Fibroblast of lung (primary cell): ENCODE measurements around the gene VWA3B. TPM values are rescaled to one million over a fixed set of nuclear protein-coding genes. Genes with fewer than 3 reads are reported as not detected.

Source experiments
- DNase-seq, 2 donors: peaks; one replicate each; pipeline versions ENCODE4 v3.0.0 to v3.0.0-alpha.2; 2010; ENCODE audit warnings: low read depth in 2 of 2
- H2AFZ ChIP-seq: 2 replicates; pipeline ENCODE4 v1.5.1; 2012; ENCODE audit warnings: low read length, control low read depth, inconsistent platforms
- H3K27ac ChIP-seq: 2 replicates; pipeline ENCODE4 v1.5.1; 2011; ENCODE audit warnings: low read length, control low read depth; ENCODE audit not compliant: insufficient read depth
- H3K27me3 ChIP-seq: 2 replicates; pipeline ENCODE4 v1.5.1; 2011; ENCODE audit warnings: mild to moderate bottlenecking, low read length; ENCODE audit not compliant: control insufficient read depth, insufficient read depth
- H3K36me3 ChIP-seq: 2 replicates; pipeline ENCODE4 v1.5.1; 2011; ENCODE audit warnings: low read length; ENCODE audit not compliant: control insufficient read depth, insufficient read depth
- H3K4me1 ChIP-seq: 2 replicates; pipeline ENCODE4 v1.5.1; 2011; ENCODE audit warnings: low read length; ENCODE audit not compliant: control insufficient read depth, insufficient read depth; ENCODE audit errors: extremely low read depth
- H3K4me2 ChIP-seq: 2 replicates; pipeline ENCODE4 v1.5.1; 2011; ENCODE audit warnings: low read length, control low read depth; ENCODE audit not compliant: insufficient read depth; ENCODE audit errors: extremely low read depth
- H3K4me3 ChIP-seq, 4 experiments: fragments of 200-600 bp in 1 of 4; sonication (generic) in 1 of 4; replicated peaks in 1 of 4; 2 replicates each; pipeline ENCODE4 v1.5.1; 2011 to 2016; ENCODE audit warnings: low read length in 4 of 4, low read depth in 3 of 4, mild to moderate bottlenecking in 3 of 4, control low read depth in 2 of 4, inconsistent platforms in 1 of 4, mixed read lengths in 1 of 4; ENCODE audit not compliant: insufficient read depth in 1 of 4; ENCODE audit errors: control extremely low read depth in 1 of 4
- H3K79me2 ChIP-seq: 2 replicates; pipeline ENCODE4 v1.5.1; 2012; ENCODE audit warnings: mild to moderate bottlenecking, low read length, inconsistent platforms; ENCODE audit not compliant: control insufficient read depth, insufficient read depth
- H3K9ac ChIP-seq: 2 replicates; pipeline ENCODE4 v1.5.1; 2011; ENCODE audit warnings: mild to moderate bottlenecking, low read length, control low read depth; ENCODE audit not compliant: insufficient read depth
- H3K9me3 ChIP-seq: 2 replicates; pipeline ENCODE4 v1.5.1; 2012; ENCODE audit warnings: low read depth, low read length; ENCODE audit not compliant: control insufficient read depth, insufficient read depth
- H4K20me1 ChIP-seq: 2 replicates; pipeline ENCODE4 v1.5.1; 2011; ENCODE audit warnings: low read length; ENCODE audit not compliant: control insufficient read depth, insufficient read depth; ENCODE audit errors: extremely low read depth
- EZH2 ChIP-seq: IDR thresholded peaks from 2 replicates; pipeline ENCODE4 v1.5.1; 2012; ENCODE audit warnings: low read length, control low read depth, mild to moderate bottlenecking; ENCODE audit errors: missing control alignments
- polyA plus RNA-seq, 2 donors: library from polyadenylated mRNA; depleted of rRNA in 1 of 2; stranded (reverse) in 1 of 2; unstranded in 1 of 2; fragments of >200 nt; gene quantifications; 2 replicates each; pipeline ENCODE4 v1.2.1, GENCODE V29; 2011 to 2012; ENCODE audit warnings: missing spikeins in 1 of 2
- total RNA-seq: library from RNA; depleted of rRNA; stranded (reverse); fragments of >200 nt; gene quantifications from 2 replicates; pipeline ENCODE4 v1.2.1, GENCODE V29; 2014
- TF ChIP-seq, protein P1 (sequence below), 2 donors: IDR thresholded peaks in 1 of 2; conservative IDR thresholded peaks in 1 of 2; 1 replicate in 1 of 2; 2 replicates in 1 of 2; pipeline ENCODE4 v1.5.1; 2011 to 2012; ENCODE audit warnings: low read length in 2 of 2, control low read depth in 1 of 2, inconsistent platforms in 1 of 2, low read depth in 1 of 2, mild to moderate bottlenecking in 1 of 2

VWA3B gene
- total and polyA plus RNA-seq, 2 donors (not counting 1 experiment from before 2014, with no cell fraction given) = 0.17 TPM; not detected in 1

DNA sequence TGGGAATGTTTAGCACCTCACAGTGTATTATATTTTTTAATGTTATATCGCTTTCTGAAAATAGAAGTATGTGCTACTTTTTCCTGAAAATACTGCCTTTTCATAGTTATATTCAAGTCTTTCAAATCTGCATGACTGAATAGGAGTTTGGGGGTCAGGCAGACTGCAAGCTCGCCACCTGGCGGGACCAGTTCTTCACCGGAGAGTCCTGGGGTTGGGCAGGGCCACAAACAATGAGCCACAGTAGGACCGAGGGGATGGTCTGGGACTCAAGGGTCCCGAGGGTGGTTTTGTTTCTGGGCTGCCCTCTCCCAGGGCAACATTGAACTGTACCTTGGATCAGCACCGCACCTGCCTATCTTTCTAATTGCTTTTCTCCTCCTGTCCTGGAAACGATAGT lies 70.6 kb downstream of the VWA3B start:
- no peaks in the 10 kb centered on the region for H3K36me3 ChIP-seq

DNA sequence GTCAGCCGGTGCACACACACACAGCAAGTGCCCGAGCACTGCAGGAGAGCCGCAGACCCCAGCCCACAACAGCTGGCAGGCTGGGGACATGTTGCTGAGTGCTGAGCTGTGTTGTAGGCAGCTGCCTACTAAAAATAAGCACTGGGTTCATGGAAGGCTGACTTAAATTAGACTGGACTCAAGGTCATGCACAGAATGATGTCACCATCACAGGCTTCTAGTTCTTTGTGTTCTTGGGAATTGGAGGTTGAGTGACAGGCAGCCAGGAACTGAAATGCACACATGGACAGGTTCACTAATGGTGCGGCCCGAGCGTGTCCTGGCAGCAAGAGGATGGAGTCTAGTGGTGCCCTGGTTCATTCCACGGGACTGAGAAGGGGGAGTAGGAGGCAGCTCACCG lies 71.3 kb downstream of the VWA3B start:
- Histone ChIP-seq H3K9me3 (no peaks in the 10 kb centered on the region), H3K4me2 (no peak overlapping the region), H3K4me1 (peaks cover 6% of the 10 kb centered on the region), H3K27me3 (peaks cover 3% of the 10 kb centered on the region), H3K79me2 (no peaks in the 10 kb centered on the region), H3K36me3 (no peaks in the 10 kb centered on the region), H3K27ac (no peak overlapping the region), H3K9ac (no peak overlapping the region), H3K4me3 (no peak overlapping the region), H2AFZ (no peak overlapping the region), H4K20me1 (no peaks in the 10 kb centered on the region)
- no peak for TF ChIP-seq EZH2
- TF ChIP-seq, protein P1, sequence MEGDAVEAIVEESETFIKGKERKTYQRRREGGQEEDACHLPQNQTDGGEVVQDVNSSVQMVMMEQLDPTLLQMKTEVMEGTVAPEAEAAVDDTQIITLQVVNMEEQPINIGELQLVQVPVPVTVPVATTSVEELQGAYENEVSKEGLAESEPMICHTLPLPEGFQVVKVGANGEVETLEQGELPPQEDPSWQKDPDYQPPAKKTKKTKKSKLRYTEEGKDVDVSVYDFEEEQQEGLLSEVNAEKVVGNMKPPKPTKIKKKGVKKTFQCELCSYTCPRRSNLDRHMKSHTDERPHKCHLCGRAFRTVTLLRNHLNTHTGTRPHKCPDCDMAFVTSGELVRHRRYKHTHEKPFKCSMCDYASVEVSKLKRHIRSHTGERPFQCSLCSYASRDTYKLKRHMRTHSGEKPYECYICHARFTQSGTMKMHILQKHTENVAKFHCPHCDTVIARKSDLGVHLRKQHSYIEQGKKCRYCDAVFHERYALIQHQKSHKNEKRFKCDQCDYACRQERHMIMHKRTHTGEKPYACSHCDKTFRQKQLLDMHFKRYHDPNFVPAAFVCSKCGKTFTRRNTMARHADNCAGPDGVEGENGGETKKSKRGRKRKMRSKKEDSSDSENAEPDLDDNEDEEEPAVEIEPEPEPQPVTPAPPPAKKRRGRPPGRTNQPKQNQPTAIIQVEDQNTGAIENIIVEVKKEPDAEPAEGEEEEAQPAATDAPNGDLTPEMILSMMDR (conservative IDR thresholded peaks at IDR 0.05 in 1 of 2, IDR thresholded peaks at IDR 0.05 in 1 of 2; ENCODE audit: low read depth in 1 of 2, low read length in 2 of 2) = no peak
- DNase-seq = no peak

More for the DNA sequence above, 70.6 kb downstream of the VWA3B start:
- peaks cover 3% of the 10 kb centered on the region for H3K27me3 ChIP-seq
- no peaks in the 10 kb centered on the region for H3K9me3 ChIP-seq
- TF ChIP-seq, protein P1 (conservative IDR thresholded peaks at IDR 0.05 in 1 of 2, IDR thresholded peaks at IDR 0.05 in 1 of 2; ENCODE audit: low read depth in 1 of 2, low read length in 2 of 2) = no peak
- TF ChIP-seq EZH2 = no peak
- DNase-seq = no peak
- no peak overlapping the region for H2AFZ ChIP-seq
- peaks cover 4% of the 10 kb centered on the region for H3K4me1 ChIP-seq
- no peak overlapping the region for H3K9ac ChIP-seq
- no peaks in the 10 kb centered on the region for H4K20me1 ChIP-seq
- no peak overlapping the region for H3K4me2 ChIP-seq
- no peak overlapping the region for H3K4me3 ChIP-seq
- H3K79me2 ChIP-seq = no peaks in the 10 kb centered on the region
- H3K27ac ChIP-seq = no peak overlapping the region

DNA sequence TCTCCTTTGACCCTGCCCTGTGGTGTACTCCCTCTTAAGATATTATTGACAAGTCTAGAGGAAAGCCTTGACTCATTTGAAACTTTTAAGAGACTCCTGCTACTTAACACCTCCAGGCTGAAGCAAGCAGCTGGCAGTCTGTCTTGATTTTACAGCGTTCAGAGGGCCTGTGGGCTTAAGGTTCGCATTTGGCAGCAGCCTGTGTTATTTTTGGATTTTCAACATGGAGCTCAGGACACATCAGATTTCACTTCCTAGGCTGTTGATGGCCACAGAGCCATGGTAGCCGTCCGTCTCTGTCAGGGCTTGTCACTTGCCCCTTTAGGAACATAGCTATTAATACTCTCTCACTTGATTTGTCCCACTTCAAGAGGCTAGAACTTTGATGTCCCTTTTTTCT lies 73.6 kb downstream of the VWA3B start:
- peaks cover 6% of the 10 kb centered on the region for H3K4me1 ChIP-seq
- H3K27me3 ChIP-seq = peaks cover 3% of the 10 kb centered on the region
- H3K4me2 ChIP-seq = no peak overlapping the region
- no peak for TF ChIP-seq EZH2
- TF ChIP-seq, protein P1 (conservative IDR thresholded peaks at IDR 0.05 in 1 of 2, IDR thresholded peaks at IDR 0.05 in 1 of 2; ENCODE audit: low read depth in 1 of 2, low read length in 2 of 2) = no peak
- DNase-seq = no peak
- no peaks in the 10 kb centered on the region for H3K79me2 ChIP-seq
- no peak overlapping the region for H2AFZ ChIP-seq
- H3K9me3 ChIP-seq = no peaks in the 10 kb centered on the region
- no peak overlapping the region for H3K9ac ChIP-seq
- H3K36me3 ChIP-seq = no peaks in the 10 kb centered on the region
- H4K20me1 ChIP-seq = no peaks in the 10 kb centered on the region
- H3K27ac ChIP-seq = no peak overlapping the region
- H3K4me3 ChIP-seq = no peak overlapping the region
